ENCODE measurements around the gene SERINC3. TPM values are rescaled to one million over a fixed set of nuclear protein-coding genes. Genes with fewer than 3 reads are reported as not detected.

The SERINC3 gene
- total and polyA plus RNA-seq, 2 of the 8 experiments (the other 6 are each of a cell fraction or from before 2014, with no cell fraction given), result 47.2 to 66.0 TPM

DNA sequence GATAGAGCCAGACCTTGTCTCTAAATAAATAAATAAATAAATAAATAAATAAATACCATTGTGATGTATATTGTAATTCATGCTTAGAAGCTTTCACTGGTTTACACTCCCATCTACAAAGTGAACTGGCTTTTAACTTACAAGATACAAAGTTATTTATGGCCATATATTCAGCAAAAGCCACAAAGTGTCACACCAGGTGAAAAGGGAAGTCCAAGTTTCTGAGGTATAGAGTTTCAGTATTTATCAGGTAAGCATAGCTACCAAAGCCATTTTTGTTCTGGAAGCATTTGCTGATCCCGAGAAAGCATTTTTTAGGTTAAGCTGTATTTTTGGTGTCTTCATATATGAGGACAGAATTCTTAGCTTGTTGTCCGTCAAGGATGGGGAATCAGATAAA is 38.4 kb upstream of the SERINC3 start:
- WGBS, 2 experiments (ENCODE audit: extremely low coverage in 1 of 2, insufficient coverage in 1 of 2, insufficient read length in 1 of 2, insufficient replicate concordance in 2 of 2, low coverage in 1 of 2, low lambda C conversion rate in 2 of 2, missing lambda C conversion rate in 1 of 2), result 90% methylated on average over 2 of the region's 2 CpGs; no CpG with 5 or more reads in 1 of the 2 experiments
- Histone ChIP-seq H2BK5ac (ENCODE audit: low read depth, low read length) (no peak overlapping the region), H3K4me2 (ENCODE audit: insufficient read depth in 1 of 2, low read depth in 2 of 2, low read length in 2 of 2) (no peak overlapping the region), H2AK5ac (ENCODE audit: low read depth, low read length) (no peak overlapping the region), H2BK15ac (ENCODE audit: low read length) (no peak overlapping the region), H3K9me3 (ENCODE audit: insufficient read depth in 2 of 2, low read depth in 1 of 2, low read length in 1 of 2) (no peaks in the 10 kb centered on the region), H3K4me1 (replicated peaks in 1 of 4; ENCODE audit: control insufficient read depth in 3 of 4, insufficient read depth in 4 of 4, low read length in 3 of 4) (no peaks in the 10 kb centered on the region), H4K5ac (ENCODE audit: insufficient read length, low read depth, low read length) (no peak overlapping the region), H2BK20ac (ENCODE audit: low read length) (no peak overlapping the region), H3K79me1 (ENCODE audit: low read depth, low read length) (no peaks in the 10 kb centered on the region), H4K91ac (replicated peaks; ENCODE audit: insufficient read length, low read length) (no peak overlapping the region), H4K20me1 (replicated peaks in 1 of 2; ENCODE audit: control insufficient read depth in 1 of 2, insufficient read depth in 2 of 2, low read length in 2 of 2) (peaks cover 0 to under 1% of the 10 kb centered on the region in 2 experiments), H4K8ac (ENCODE audit: extremely low read depth, insufficient read depth, low read length) (no peak overlapping the region), H3K23me2 (ENCODE audit: low read depth, low read length) (no peaks in the 10 kb centered on the region), H3K56ac (replicated peaks; ENCODE audit: insufficient read length, low read depth, low read length) (no peak overlapping the region), H3K14ac (ENCODE audit: insufficient read length) (no peak overlapping the region), H3K4ac (replicated peaks; ENCODE audit: insufficient read length, low read depth, low read length) (no peak overlapping the region), H3K36me3 (ENCODE audit: control insufficient read depth in 2 of 4, insufficient read depth in 4 of 4, low read length in 3 of 4) (no peaks in the 10 kb centered on the region), H3K18ac (ENCODE audit: extremely low read depth, low read length) (no peak overlapping the region), H3K79me2 (ENCODE audit: control insufficient read depth in 1 of 2, insufficient read depth in 2 of 2, low read length in 2 of 2) (no peaks in the 10 kb centered on the region), H2BK12ac (ENCODE audit: low read depth, low read length) (no peak overlapping the region), H3K27ac (ENCODE audit: low read depth, low read length) (no peak overlapping the region), H2BK120ac (replicated peaks; ENCODE audit: low read depth, low read length) (no peak overlapping the region), H3K4me3 (ENCODE audit: extremely low read depth in 1 of 4, insufficient read depth in 2 of 4, low read depth in 3 of 4, low read length in 4 of 4) (no peak overlapping the region), H2AFZ (ENCODE audit: low read length) (no peak overlapping the region), H3K27me3 (replicated peaks in 1 of 4; ENCODE audit: control insufficient read depth in 3 of 4, extremely low read depth in 1 of 4, insufficient read depth in 3 of 4, low read length in 3 of 4) (no peaks in the 10 kb centered on the region), H3K23ac (ENCODE audit: insufficient read length) (no peak overlapping the region), H3K9ac (replicated peaks in 1 of 4; ENCODE audit: extremely low read depth in 1 of 4, low read depth in 3 of 4, low read length in 3 of 4) (no peak overlapping the region)
- TF ChIP-seq SAP30 (IDR thresholded peaks at IDR 0.05; ENCODE audit: insufficient read depth, insufficient replicate concordance, low read length), result no peak
- TF ChIP-seq EGR1 (IDR thresholded peaks at IDR 0.05; ENCODE audit: borderline replicate concordance, low read depth, low read length), result no peak
- no peak for TF ChIP-seq RNF2 (IDR thresholded peaks at IDR 0.05; ENCODE audit: borderline replicate concordance, low read depth, low read length, missing control alignments, poor library complexity, severe bottlenecking)
- TF ChIP-seq, protein P1, sequence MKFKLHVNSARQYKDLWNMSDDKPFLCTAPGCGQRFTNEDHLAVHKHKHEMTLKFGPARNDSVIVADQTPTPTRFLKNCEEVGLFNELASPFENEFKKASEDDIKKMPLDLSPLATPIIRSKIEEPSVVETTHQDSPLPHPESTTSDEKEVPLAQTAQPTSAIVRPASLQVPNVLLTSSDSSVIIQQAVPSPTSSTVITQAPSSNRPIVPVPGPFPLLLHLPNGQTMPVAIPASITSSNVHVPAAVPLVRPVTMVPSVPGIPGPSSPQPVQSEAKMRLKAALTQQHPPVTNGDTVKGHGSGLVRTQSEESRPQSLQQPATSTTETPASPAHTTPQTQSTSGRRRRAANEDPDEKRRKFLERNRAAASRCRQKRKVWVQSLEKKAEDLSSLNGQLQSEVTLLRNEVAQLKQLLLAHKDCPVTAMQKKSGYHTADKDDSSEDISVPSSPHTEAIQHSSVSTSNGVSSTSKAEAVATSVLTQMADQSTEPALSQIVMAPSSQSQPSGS (IDR thresholded peaks at IDR 0.05; ENCODE audit: low read length), result no peak
- TF ChIP-seq RAD21 (IDR thresholded peaks at IDR 0.05 in 1 of 2, conservative IDR thresholded peaks at IDR 0.05 in 1 of 2; ENCODE audit: low read depth in 2 of 2, low read length in 2 of 2), result no peak
- TF ChIP-seq TAF1 (IDR thresholded peaks at IDR 0.05; ENCODE audit: low read depth, low read length), result no peak
- DNase-seq (ENCODE audit: low read depth in 1 of 2, low spot score in 2 of 2) (no peak), FAIRE-seq (no peak)
- CTCF ChIA-PET (ENCODE audit: partially characterized antibody), result interaction anchor here (0.6 to 1.2 kb wide), 4 partner anchors 10 to 225 kb away, joined by 3 to 4 read pairs (median 4); no protein-coding TSS in a partner anchor
- POLR2A ChIA-PET (ENCODE audit: partially characterized antibody), result no interaction called here
